ENCODE measurements around the gene ZBED3.

DNA sequence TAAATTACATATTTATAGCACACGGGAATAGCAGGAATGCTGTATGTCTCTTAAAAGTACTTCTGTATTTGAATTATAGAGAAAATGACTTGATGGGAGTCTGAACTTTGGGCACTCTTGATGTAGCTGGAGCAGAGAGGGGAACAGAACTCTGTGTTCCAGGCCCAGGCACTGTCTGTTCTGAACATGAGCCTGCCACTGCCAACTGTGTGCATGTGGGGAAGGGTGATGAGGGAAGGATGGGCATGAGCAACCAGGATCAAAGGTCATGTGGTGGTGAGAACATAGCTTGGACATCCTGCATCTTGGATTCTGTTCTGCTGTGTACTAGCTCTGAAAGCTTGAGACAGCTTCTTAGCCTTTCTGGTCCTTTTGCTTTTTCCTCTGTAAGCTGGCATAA lies 16.4 kb upstream of the ZBED3 start:
- TF ChIP-seq, protein P1, sequence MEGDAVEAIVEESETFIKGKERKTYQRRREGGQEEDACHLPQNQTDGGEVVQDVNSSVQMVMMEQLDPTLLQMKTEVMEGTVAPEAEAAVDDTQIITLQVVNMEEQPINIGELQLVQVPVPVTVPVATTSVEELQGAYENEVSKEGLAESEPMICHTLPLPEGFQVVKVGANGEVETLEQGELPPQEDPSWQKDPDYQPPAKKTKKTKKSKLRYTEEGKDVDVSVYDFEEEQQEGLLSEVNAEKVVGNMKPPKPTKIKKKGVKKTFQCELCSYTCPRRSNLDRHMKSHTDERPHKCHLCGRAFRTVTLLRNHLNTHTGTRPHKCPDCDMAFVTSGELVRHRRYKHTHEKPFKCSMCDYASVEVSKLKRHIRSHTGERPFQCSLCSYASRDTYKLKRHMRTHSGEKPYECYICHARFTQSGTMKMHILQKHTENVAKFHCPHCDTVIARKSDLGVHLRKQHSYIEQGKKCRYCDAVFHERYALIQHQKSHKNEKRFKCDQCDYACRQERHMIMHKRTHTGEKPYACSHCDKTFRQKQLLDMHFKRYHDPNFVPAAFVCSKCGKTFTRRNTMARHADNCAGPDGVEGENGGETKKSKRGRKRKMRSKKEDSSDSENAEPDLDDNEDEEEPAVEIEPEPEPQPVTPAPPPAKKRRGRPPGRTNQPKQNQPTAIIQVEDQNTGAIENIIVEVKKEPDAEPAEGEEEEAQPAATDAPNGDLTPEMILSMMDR (IDR thresholded peaks at IDR 0.05): no peak
- TF ChIP-seq EZH2 (IDR thresholded peaks at IDR 0.05; ENCODE audit: borderline replicate concordance, insufficient read depth, low read depth, low read length, poor library complexity, severe bottlenecking): no peak

Measured in B cell (primary cell).